RPMI7951 (cell line): ENCODE results near the gene FBXO47. TPM values are rescaled to one million over a fixed set of nuclear protein-coding genes. Genes with fewer than 3 reads are reported as not detected.

Experiments
- DNase-seq: peaks from one replicate; pipeline ENCODE4 v3.0.0-alpha.2; 2012; ENCODE audit warnings: low read depth
- total RNA-seq: library from RNA; depleted of rRNA; stranded (reverse); fragments of >200 nt; shearing (Covaris generic); gene quantifications from 2 replicates; pipeline ENCODE4 v1.2.3, GENCODE V29; 2014

Gene FBXO47
- total RNA-seq, 1 experiment from 2014 or later, result not detected

DNA sequence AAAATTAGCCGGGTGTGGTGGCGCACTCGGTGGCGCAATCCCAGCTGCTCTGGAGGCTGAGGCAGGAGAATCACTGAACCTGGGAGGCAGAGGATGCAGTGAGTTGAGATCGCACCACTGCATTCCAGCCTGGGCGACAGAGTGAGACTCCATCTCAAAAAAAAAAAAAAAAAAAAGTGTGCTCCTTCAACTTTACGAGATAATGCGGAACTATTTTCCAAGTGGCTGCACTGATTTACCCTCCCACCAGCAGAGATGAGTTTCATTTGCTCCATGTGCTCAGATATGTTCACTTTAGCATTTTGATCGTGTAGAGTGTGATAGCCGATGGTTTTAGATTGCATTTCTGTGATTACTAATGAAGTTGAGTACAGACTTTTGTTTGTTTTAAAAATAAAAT lies 61.8 kb downstream of the FBXO47 start:
- DNase-seq, result no peak

DNA sequence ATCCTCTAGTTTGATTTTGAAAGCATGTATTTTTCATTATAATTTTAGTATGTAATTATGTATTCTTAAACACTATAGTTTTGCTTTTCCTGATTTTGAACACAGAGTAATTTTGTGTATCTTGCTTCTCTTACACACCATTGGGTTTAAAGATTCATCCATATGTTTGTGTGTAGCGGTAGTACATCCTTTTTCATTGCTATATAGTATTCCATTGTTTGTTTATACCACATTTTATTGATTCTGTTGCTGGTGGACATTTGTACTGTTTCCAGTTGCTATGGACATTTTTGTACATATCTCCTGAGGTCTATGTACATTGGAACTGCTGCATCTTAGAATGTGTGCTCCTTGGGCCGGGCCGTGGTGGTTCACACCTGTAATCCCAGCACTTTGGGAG lies 62.3 kb downstream of the FBXO47 start:
- DNase-seq, result no peak

DNA sequence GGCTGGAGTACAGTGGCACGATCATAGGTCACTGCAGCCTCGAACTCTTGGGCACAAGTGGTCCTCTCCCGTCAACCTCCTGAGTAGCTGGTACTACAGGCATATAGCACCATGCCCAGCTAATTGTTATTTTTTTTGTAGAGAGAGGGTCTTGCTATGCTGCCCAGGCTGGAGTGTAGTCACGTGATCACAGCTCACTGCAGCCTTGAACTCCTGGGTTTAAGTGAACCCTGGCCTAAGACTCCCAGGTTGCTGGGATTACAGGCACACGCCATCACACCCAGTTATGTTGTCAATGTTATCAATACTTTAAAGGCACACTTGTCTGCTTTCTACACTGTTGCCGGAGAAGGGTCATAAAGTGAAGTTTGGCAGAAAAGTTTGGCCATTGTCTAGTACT lies 63.8 kb downstream of the FBXO47 start:
- no peak for DNase-seq

DNA sequence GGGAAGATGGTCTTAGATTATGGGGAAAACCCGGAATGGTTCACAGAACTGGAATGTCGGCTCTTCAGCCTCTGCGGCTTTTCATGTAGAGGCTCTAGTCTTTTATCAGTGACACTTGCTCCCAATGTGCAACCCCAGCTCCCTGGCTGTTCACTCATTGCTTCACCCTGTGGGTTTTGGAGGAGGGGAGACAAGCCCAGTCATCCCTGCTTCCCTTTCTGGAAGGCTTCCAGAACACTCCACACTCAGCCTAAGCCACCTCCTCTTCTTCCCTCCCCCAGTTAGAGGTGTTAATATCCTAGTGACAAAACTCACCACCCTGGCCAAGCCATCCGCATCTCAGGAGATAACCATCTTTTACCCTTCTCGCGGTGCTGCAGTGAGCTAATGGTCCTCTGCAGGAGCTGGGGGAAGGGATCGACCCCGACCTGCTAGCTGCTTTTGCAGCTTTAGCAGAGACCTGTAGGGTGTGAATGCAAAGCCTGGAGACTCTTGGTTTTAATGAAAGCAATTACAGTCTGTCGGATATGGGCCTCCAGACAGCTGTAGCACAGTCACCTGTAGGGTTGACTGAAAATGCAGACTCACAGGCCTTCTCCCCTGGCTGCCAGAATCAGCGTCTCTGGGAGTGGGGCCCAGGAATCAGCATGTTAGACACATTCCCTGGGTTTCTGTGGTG lies 66.1 kb downstream of the FBXO47 start:
- peak; percentile 98 for DNase-seq

GRCh38 chr17:38899421-38899820 lies 67.8 kb downstream of the FBXO47 start:
- DNase-seq, result no peak

GRCh38 chr17:38898812-38899348 lies 68.3 kb downstream of the FBXO47 start:
- no peak for DNase-seq

- DNase-seq, result no peak
Observed at GRCh38 chr17:38898291-38898679, 68.9 kb downstream of the FBXO47 start.

- peak; percentile 30 for DNase-seq
Observed at GRCh38 chr17:38897671-38898290, 69.4 kb downstream of the FBXO47 start.

DNA sequence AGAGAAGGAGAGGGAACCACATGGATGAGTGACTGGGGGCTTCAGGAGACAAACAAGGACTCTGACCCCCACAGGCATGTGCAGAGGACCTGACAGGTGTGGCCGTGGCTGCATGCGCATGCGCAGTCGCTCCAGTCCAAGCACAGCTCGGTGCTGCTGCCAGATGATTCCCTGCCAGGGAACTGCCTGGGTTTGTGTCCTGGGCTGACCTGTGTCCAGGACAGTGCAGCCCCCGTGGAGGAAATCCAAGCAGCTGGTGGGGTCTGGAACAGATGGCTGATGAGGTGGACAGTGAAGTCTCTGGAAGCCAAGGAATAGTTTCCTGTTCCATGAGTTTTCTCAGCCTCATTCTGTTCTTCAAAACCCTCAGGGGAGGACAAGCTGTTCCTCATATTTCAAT lies 70.0 kb downstream of the FBXO47 start:
- DNase-seq, result peak; percentile 23

GRCh38 chr17:38896346-38896954 lies 70.8 kb downstream of the FBXO47 start:
- no peak for DNase-seq

GRCh38 chr17:38894276-38894675 lies 72.9 kb downstream of the FBXO47 start:
- DNase-seq, result no peak

DNA sequence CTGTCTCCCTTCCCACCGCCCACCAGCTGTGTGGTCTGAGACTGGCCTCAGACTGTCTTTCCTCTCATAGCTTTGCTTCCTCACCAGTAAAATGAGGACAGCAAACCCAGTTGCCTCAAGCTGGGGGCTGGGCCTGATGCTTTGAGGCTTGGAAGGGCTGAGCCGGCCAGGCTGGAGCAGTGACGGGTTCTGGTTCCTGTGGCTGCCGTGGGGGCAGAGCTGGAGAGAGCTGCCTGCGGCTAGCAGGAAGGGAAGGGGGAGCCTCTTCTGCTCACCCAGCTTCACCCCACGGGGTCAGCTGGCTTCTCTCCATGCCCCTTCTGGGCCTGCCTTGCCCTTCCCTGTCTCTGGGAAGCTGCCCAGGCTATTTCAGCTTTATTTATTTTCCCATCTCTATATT lies 73.6 kb downstream of the FBXO47 start:
- peak; percentile 13 for DNase-seq

DNA sequence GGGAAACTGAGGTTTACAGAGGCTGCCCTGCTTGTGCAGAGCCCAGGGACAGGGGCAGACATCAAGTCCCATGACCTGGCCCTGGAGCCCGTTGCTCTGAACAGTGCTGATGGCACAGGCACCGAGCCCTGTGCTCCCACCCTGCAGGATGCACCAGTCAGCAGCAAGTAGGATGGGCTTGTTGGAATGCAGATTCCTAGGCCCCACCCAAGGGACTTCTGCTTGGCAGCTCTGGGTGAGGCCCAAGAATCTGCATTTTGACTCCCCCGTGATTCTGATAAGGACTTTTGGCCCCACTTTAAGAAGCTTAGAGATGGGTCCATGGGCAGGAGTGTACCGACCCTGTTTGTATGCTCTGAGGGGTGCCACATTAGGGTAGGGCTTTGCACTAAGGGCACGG lies 74.1 kb downstream of the FBXO47 start:
- no peak for DNase-seq

DNA sequence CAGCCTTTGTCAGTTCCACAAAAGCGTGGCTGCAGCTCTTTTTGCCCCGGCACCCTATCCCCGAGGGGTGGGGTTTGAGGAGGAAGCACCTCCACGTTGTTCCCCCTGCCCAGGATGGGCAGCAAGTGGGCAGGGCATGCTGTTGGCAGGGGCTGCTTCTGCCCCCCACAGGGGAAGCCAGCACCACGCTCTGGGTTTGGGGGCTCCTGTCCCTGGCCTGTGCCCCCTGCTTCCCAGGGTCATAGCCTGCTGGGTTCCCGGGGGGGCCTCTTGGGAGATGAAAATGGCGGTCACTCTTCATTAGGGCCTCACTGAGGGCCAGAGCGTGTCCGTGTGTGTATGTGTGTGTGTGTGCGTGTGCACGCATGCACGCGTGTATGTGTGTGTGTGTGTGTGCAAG lies 74.6 kb downstream of the FBXO47 start:
- DNase-seq, result no peak

GRCh38 chr17:38892083-38892482 lies 75.1 kb downstream of the FBXO47 start:
- DNase-seq, result no peak

GRCh38 chr17:38891441-38891840 lies 75.8 kb downstream of the FBXO47 start:
- DNase-seq, result no peak

GRCh38 chr17:38890410-38890746 lies 76.8 kb downstream of the FBXO47 start:
- no peak for DNase-seq

DNA sequence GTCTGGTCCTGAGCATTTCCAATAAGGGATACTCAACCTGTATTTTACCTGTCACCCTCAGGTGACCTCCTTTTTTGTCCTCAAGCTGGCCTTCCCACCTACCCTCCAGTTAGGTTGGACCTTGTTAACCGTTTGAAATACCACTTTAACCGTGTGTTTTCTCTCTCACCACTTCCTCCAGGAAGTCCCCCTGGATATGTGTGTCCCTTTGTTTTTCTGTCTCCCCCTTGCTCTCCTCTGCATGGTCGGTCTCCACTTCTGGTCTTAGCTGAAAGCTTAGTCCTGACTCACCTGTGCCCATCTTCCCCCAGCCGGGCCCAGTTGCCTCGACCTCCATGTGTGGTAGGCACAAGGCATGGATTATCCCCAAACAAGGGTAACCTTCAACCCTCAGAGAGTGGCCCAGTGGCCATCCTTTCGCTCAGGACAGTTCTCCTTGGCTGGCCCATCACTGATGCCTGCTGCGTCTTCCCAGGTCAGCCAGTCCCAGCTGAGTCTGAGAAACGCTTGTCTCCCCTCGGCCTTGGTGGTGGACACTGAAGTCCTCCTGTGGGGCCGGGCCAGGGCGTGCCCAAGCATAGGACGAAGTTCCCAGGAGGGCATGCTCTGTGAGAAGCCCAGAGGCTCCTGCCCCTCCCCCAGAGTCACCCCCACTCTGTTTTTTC lies 77.3 kb downstream of the FBXO47 start:
- no peak for DNase-seq

DNA sequence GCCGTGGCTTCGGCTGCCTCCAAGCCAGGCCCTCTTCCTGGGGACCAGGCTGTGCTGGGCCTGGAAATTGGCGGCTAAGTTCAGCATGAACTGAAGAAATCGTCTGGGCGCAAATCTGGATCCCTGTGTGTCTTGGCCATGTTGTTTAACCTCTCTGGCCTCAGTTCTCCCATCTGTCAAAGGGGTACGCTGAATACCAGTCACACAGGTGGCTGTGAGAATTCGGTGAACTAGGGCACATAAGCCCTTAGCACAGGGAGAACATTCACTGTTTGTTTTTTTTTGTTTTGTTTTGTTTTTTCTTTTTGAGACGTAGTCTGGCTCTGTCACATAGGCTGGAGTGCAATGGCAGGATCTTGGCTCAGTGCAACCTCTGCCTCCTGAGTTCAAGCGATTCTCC lies 78.4 kb downstream of the FBXO47 start:
- DNase-seq, result no peak

GRCh38 chr17:38886643-38887010 lies 80.6 kb downstream of the FBXO47 start:
- no peak for DNase-seq
